ENCODE results near the gene LCP1.

Gene LCP1

DNA sequence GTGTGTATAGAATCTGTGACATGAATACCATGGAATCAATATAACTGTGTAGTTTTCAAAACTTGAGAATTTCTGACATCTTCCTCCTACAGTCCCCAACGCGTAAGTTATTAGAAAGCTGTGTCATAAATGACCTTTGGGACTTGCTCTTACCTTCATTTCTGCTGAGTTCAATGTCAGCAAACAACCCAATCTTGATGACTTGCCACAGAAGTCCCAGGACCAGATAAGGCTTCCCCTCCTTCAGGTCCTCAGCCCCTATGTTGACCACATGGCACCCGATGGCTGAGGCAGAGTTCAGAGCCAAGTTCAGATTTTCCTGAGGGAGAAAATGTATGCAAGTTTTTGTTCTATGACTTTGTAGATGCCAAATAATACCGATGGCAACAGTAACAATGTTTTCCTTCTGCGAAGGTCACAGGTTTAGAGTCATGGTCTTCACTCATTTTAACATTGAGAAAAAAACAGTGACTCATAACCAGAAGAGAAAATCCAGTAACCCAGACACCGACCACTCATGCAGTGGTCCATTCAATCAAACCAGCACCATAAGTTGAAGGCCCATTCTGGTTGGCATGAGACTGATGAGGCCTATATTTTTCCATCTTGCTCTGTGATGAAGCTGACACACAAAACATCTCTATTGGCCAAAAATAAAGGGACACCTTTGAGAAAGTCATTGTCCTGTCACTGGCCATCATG, 29.2 kb downstream of the LCP1 start:
- H3K36me3 ChIP-seq (ENCODE audit: low read depth) = no peaks in the 10 kb centered on the region; the same call in 1 of the 2 replicates
- TF ChIP-seq, protein P1, sequence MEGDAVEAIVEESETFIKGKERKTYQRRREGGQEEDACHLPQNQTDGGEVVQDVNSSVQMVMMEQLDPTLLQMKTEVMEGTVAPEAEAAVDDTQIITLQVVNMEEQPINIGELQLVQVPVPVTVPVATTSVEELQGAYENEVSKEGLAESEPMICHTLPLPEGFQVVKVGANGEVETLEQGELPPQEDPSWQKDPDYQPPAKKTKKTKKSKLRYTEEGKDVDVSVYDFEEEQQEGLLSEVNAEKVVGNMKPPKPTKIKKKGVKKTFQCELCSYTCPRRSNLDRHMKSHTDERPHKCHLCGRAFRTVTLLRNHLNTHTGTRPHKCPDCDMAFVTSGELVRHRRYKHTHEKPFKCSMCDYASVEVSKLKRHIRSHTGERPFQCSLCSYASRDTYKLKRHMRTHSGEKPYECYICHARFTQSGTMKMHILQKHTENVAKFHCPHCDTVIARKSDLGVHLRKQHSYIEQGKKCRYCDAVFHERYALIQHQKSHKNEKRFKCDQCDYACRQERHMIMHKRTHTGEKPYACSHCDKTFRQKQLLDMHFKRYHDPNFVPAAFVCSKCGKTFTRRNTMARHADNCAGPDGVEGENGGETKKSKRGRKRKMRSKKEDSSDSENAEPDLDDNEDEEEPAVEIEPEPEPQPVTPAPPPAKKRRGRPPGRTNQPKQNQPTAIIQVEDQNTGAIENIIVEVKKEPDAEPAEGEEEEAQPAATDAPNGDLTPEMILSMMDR (IDR thresholded peaks at IDR 0.05; ENCODE audit: poor library complexity, severe bottlenecking) = no peak
- no peak overlapping the region for H3K27ac ChIP-seq (ENCODE audit: poor library complexity, severe bottlenecking)
- H3K9me3 ChIP-seq (ENCODE audit: severe bottlenecking) = no peaks in the 10 kb centered on the region
- DNase-seq (ENCODE audit: low spot score) (no peak), ATAC-seq (ENCODE audit: low read depth) (no peak)
- H3K4me3 ChIP-seq (ENCODE audit: severe bottlenecking) = no peak overlapping the region
- H3K4me1 ChIP-seq (ENCODE audit: insufficient read depth, poor library complexity, severe bottlenecking) = no peaks in the 10 kb centered on the region
- H3K27me3 ChIP-seq (ENCODE audit: insufficient read depth, poor library complexity, severe bottlenecking) = no peaks in the 10 kb centered on the region

- DNase-seq (ENCODE audit: low spot score) (no peak), ATAC-seq (ENCODE audit: low read depth) (no peak)
- Histone ChIP-seq H3K36me3 (ENCODE audit: low read depth) (no peaks in the 10 kb centered on the region; the same call in 1 of the 2 replicates), H3K9me3 (ENCODE audit: severe bottlenecking) (no peaks in the 10 kb centered on the region), H3K27ac (ENCODE audit: poor library complexity, severe bottlenecking) (no peak overlapping the region), H3K4me3 (ENCODE audit: severe bottlenecking) (no peak overlapping the region), H3K4me1 (ENCODE audit: insufficient read depth, poor library complexity, severe bottlenecking) (no peaks in the 10 kb centered on the region), H3K27me3 (ENCODE audit: insufficient read depth, poor library complexity, severe bottlenecking) (no peaks in the 10 kb centered on the region)
- TF ChIP-seq, protein P1 (IDR thresholded peaks at IDR 0.05; ENCODE audit: poor library complexity, severe bottlenecking) = no peak
Observed at GRCh38 chr13:46150134-46150693, 31.8 kb downstream of the LCP1 start.

GRCh38 chr13:46149272-46150133, 32.5 kb downstream of the LCP1 start:
- H3K27ac ChIP-seq (ENCODE audit: poor library complexity, severe bottlenecking) = no peak overlapping the region
- H3K4me1 ChIP-seq (ENCODE audit: insufficient read depth, poor library complexity, severe bottlenecking) = no peaks in the 10 kb centered on the region
- no peaks in the 10 kb centered on the region for H3K27me3 ChIP-seq (ENCODE audit: insufficient read depth, poor library complexity, severe bottlenecking)
- H3K36me3 ChIP-seq (ENCODE audit: low read depth) = no peaks in the 10 kb centered on the region; the same call in 1 of the 2 replicates
- DNase-seq (ENCODE audit: low spot score) (no peak), ATAC-seq (ENCODE audit: low read depth) (peak; percentile 21; the same call in 1 of the 3 replicates)
- no peaks in the 10 kb centered on the region for H3K9me3 ChIP-seq (ENCODE audit: severe bottlenecking)
- TF ChIP-seq, protein P1 (IDR thresholded peaks at IDR 0.05; ENCODE audit: poor library complexity, severe bottlenecking) = no peak
- H3K4me3 ChIP-seq (ENCODE audit: severe bottlenecking) = no peak overlapping the region

GRCh38 chr13:46146898-46147297, 35.1 kb downstream of the LCP1 start:
- no peak for ATAC-seq (ENCODE audit: low read depth)
- no peaks in the 10 kb centered on the region for H3K9me3 ChIP-seq (ENCODE audit: severe bottlenecking)
- H3K27me3 ChIP-seq (ENCODE audit: insufficient read depth, poor library complexity, severe bottlenecking) = no peaks in the 10 kb centered on the region
- H3K4me1 ChIP-seq (ENCODE audit: insufficient read depth, poor library complexity, severe bottlenecking) = no peaks in the 10 kb centered on the region
- H3K27ac ChIP-seq (ENCODE audit: poor library complexity, severe bottlenecking) = no peak overlapping the region
- DNase-seq (ENCODE audit: low spot score) = no peak
- TF ChIP-seq, protein P1 (IDR thresholded peaks at IDR 0.05; ENCODE audit: poor library complexity, severe bottlenecking) = peak; percentile 31
- no peak overlapping the region for H3K4me3 ChIP-seq (ENCODE audit: severe bottlenecking)
- H3K36me3 ChIP-seq (ENCODE audit: low read depth) = no peaks in the 10 kb centered on the region; the same call in 1 of the 2 replicates
